ENCODE data around the gene JPH2. TPM values are rescaled to one million over a fixed set of nuclear protein-coding genes. Genes with fewer than 3 reads are reported as not detected.

The JPH2 gene
- total RNA-seq, 1 experiment from 2014 or later: 0.17 TPM

DNA sequence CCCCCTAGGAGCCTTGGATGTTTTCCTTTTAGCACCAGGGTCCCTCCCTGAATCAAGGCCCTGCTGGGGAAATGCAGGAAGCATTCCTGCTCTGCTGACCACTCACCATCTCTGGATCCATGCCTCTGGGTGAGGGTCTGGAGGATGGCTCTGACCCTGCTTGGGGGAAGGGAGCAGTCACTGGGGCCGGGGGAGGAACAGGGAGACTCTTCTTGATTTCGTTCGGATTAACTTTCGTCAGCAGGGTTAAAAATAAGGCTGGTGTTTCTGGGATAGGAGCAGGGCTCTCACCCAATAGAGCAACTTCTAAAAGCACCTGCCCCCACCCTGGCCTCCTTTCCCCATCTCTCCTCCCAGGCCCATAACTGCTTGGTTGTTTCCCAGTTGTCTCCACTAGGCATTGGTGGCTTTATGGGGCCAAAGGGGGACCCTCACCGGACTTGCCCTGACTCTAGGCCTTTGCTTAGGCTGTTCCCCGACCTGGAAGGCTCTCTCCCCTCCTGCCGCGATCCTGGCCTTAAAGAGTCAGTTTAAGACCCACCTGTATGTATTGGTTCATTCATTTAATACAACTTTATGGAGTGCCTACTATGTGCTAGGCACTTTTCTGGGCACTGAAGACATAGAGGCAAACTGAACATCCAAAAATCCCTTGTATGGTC is 63.0 kb downstream of the JPH2 start:
- Histone ChIP-seq H2AFZ (ENCODE audit: low read depth, low read length, poor library complexity, severe bottlenecking) (no peak overlapping the region), H3K27me3 (ENCODE audit: insufficient read depth, low read length) (no peaks in the 10 kb centered on the region), H3K9ac (ENCODE audit: low read length) (no peak overlapping the region), H3K9me2 (ENCODE audit: insufficient read depth) (no peaks in the 10 kb centered on the region), H4K20me1 (ENCODE audit: insufficient read depth) (no peaks in the 10 kb centered on the region), H3K4me3 (replicated peaks in 1 of 2; ENCODE audit: low read depth in 1 of 2, low read length in 2 of 2) (no peak overlapping the region), H3K36me3 (ENCODE audit: control insufficient read depth in 1 of 2, insufficient read depth in 2 of 2, low read length in 2 of 2) (no peaks in the 10 kb centered on the region), H3K79me2 (ENCODE audit: insufficient read depth, low read length) (no peaks in the 10 kb centered on the region), H3K9me3 (ENCODE audit: control insufficient read depth in 1 of 2, insufficient read depth in 1 of 2, low read depth in 1 of 2, low read length in 2 of 2) (no peaks in the 10 kb centered on the region), H3K4me2 (ENCODE audit: low read length) (no peak overlapping the region), H3K4me1 (ENCODE audit: control insufficient read depth in 1 of 2, insufficient read depth in 2 of 2, low read length in 2 of 2) (no peaks in the 10 kb centered on the region), H3K27ac (ENCODE audit: low read depth, low read length) (no peak overlapping the region)
- TF ChIP-seq CEBPB (IDR thresholded peaks at IDR 0.05; ENCODE audit: low read depth) (no peak), YY1 (IDR thresholded peaks at IDR 0.05; ENCODE audit: extremely low read depth, insufficient replicate concordance, low read depth, low read length) (no peak), FOSL1 (IDR thresholded peaks at IDR 0.05; ENCODE audit: low read depth) (no peak), CBX3 (IDR thresholded peaks at IDR 0.05; ENCODE audit: low read depth) (no peak), EGR1 (IDR thresholded peaks at IDR 0.05; ENCODE audit: low read depth) (no peak), EZH2 (IDR thresholded peaks at IDR 0.05) (no peak), SP1 (IDR thresholded peaks at IDR 0.05; ENCODE audit: low read depth) (no peak), SIN3A (IDR thresholded peaks at IDR 0.05; ENCODE audit: low read depth) (no peak), POLR2A (IDR thresholded peaks at IDR 0.05; ENCODE audit: borderline replicate concordance, extremely low read depth, insufficient read depth, insufficient read length) (no peak)
- TF ChIP-seq, protein P1, sequence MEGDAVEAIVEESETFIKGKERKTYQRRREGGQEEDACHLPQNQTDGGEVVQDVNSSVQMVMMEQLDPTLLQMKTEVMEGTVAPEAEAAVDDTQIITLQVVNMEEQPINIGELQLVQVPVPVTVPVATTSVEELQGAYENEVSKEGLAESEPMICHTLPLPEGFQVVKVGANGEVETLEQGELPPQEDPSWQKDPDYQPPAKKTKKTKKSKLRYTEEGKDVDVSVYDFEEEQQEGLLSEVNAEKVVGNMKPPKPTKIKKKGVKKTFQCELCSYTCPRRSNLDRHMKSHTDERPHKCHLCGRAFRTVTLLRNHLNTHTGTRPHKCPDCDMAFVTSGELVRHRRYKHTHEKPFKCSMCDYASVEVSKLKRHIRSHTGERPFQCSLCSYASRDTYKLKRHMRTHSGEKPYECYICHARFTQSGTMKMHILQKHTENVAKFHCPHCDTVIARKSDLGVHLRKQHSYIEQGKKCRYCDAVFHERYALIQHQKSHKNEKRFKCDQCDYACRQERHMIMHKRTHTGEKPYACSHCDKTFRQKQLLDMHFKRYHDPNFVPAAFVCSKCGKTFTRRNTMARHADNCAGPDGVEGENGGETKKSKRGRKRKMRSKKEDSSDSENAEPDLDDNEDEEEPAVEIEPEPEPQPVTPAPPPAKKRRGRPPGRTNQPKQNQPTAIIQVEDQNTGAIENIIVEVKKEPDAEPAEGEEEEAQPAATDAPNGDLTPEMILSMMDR (IDR thresholded peaks at IDR 0.05 in 2 of 3, conservative IDR thresholded peaks at IDR 0.05 in 1 of 3; ENCODE audit: borderline replicate concordance in 1 of 3, insufficient read depth in 1 of 3, low read depth in 2 of 3, low read length in 2 of 3): no peak
- TF ChIP-seq, protein P2, sequence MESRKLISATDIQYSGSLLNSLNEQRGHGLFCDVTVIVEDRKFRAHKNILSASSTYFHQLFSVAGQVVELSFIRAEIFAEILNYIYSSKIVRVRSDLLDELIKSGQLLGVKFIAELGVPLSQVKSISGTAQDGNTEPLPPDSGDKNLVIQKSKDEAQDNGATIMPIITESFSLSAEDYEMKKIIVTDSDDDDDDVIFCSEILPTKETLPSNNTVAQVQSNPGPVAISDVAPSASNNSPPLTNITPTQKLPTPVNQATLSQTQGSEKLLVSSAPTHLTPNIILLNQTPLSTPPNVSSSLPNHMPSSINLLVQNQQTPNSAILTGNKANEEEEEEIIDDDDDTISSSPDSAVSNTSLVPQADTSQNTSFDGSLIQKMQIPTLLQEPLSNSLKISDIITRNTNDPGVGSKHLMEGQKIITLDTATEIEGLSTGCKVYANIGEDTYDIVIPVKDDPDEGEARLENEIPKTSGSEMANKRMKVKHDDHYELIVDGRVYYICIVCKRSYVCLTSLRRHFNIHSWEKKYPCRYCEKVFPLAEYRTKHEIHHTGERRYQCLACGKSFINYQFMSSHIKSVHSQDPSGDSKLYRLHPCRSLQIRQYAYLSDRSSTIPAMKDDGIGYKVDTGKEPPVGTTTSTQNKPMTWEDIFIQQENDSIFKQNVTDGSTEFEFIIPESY (IDR thresholded peaks at IDR 0.05; ENCODE audit: extremely low read depth, insufficient replicate concordance, low read length): no peak
- intact Hi-C loops (cut with micrococcal nuclease): no loop called here
- DNase-seq (ENCODE audit: low read depth, low spot score) (no peak), ATAC-seq (no peak)
- no TSS peak for BruUV-seq (replicated peaks)
- CTCF ChIA-PET: interaction anchor here (1.0 kb wide), 1 partner anchor 7 kb away, joined by 3 read pairs; no protein-coding TSS in a partner anchor
- POLR2A ChIA-PET: no interaction called here
- RAD21 ChIA-PET (ENCODE audit: low non-redundant PET in 1 of 2, low total read pairs in 2 of 2, uncharacterized antibody in 2 of 2, unreplicated experiment in 2 of 2): no interaction called here
